ENCODE measurements around the gene ZC3H4.
A peak's percentile ranks its signal among the peaks of the same experiment; 100 is the strongest.
"Not testable (repeated sequence)": the region's sequence is repeated elsewhere in the genome, so short reads cannot be mapped to it uniquely, and the experiment has no call there.

The ZC3H4 gene

DNA sequence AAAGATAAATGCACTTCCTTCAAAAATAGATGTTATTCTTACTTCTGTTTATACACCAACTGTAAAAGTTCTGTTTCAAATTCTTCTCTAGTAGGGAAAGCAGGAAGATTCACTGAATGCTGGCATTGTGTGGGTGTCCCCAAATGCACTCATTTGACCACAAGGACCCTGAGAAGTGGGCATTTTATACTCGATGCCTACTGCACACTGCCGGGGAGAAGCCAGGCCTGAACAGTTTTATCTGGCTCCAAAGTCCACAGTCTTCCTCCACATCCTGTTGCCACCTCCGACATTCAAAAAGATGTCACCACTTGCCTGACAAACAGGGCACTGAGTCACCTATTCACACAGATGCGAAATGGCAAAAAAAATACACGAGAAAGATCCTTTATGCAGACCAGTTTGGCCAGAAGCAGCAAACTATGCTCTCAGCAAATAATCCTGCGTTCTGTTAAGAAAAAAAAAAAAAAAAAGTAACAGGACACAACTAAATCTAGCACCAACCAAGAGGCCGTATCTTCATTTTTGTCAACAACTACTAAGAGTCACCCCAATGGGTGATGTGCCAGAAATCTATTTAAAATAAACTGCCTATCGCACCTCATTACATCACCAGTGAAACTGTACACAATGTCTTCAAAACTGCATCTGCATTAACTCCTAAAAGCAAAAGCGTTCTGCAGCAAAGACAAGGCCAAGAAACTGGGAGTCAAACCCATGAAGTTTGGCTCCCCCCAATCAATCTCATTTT lies 6.2 kb downstream of the ZC3H4 start:
- peak; percentile 62 for DNase-seq

DNA sequence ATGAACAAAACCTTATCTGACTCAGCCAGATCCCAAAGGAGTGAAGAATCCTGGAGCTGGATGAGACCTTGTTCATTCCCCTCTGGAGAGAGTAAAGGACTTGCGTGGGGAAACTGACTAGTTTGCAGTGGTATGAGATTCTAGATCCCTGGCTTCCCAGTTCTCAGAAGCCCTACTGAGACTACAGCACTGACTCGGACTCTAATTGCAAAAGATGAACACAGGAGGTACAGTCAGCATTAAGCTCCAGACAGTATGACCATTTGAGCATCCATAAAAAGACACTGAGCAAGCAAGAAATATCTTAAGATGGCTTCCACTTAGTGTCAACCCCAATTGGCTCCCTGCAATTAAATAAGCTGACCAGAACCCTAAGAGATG lies 6.8 kb downstream of the ZC3H4 start:
- no peak for DNase-seq

DNA sequence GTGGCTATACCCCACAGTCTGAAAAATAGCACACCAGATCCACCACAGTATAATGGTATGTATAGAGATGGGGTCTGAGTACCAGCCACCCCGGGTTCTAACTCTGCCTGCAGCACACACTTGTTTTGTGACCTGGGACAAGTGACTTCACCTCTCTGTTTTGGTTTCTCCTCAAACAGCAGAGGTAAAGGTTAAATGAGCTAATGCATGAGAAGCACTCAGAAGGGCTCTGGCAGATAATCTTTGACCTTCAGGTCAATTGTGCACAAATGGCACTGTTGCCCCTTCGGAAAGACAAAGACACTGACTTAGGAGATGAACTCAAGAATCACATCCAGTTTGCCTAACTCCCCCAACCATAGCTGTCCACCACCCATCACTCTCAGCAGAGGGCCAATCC lies 7.7 kb downstream of the ZC3H4 start:
- no peak for DNase-seq

DNA sequence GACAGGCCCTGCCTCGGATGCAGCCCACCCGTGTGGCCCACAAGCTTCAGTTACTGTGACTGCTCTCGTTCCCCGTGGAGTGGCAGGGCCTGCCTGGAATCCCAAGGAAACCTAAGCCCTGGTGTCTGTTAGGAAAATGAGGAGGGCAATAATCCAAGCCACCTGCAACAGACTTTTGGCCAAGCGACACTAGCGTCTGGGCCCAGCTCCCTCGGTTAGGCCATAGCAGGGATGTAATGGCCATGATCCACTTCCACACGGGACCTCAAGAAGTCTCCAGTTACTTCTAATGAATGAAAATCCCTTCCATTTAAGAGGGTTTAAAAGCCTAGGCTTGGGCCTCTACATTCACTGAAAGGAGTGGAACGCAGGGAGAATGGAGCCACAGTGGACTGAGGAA lies 8.9 kb downstream of the ZC3H4 start:
- DNase-seq = no peak

DNA sequence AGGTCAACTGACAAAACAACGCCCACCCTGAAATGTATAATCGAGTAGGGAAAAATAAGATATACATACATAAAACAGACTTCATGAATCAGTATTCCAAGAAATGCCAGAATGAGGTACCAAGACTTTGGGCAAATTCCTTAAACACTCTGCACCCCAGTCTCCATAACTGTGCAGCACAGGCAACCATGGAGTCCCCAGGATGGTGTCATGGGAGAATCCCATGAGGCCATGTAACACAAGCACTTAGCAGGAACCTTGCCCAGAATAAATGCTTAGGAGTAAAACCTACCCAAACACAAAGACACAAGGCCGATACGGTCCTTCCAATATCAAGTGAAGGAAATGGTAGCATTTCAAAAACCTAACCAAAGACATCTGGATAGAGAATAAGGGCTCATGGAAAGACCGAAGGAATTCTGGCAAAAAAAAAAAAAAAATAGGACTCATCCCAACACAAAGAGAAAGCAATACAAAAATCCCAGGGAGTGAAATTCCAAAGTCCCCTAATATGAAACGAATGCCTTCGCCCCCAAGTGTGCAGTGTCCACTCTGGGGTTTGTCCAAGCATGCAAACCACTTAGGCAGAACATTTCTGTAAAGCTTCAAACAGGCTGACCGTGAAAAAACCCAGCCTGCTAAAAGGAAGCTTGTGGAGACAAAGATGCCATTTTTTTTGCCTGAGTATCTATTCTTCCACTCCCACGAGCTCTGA lies 11.1 kb downstream of the ZC3H4 start:
- no peak for DNase-seq

DNA sequence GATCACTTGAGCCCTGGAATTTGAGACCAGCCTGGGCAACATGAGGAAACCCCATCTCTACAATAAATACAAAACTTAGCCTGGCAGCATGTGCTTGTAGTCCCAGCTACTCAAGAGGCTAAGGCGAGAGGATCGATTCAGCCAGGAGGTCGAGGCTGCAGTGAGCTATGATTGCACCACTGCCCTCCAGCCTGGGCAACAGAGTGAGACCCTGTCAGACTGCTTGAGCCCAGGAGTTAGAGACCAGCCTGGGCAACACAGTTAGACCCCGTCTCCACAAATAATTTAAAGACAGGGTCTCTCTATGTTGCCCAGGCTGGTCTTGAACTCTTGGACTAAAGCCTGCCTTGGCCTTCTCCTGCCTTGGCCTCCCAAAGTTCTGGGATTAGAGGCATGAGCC lies 12.5 kb downstream of the ZC3H4 start:
- not testable (repeated sequence) for DNase-seq

DNA sequence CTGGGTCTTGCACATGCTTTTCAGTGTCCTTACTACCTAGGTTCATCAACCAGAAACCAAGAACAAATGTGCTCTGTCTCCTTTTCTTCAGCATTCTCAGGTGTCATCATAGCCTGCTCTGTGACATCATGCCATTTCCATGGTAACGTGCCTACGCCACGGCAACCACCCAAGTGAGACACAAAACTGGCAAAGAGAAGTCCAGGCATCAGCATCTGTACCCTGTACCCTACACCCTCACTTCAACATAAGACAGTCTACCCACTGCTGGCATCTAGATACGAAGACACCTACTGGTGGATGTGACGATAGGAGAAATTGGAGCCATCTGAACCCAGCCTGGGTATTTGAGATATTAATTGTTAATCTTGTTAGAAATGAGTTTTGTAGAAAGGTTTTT lies 13.3 kb downstream of the ZC3H4 start:
- DNase-seq = peak; percentile 20

DNA sequence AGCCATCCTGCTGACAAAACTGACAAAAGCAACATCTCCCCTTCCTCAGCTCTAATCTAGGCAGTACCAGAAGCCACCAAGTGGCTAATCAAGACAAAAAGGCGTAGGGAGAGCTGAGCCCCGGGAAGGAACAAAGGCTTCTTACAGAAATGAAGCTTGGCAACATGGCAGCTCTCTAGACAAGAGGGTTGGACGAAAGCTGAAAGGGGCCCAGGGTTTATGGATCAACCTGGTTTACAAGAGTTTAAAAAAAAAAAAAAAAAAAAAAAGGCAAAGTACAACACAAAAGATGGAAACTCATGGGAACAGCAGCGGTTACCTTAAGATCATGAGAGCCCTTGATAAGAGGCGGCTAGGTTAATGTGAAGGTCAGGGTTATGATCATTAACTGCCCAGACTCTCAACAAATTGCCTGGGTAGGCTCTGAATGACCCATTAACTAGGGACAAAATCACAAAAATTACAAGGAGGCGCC lies 14.0 kb downstream of the ZC3H4 start:
- DNase-seq = no peak

DNA sequence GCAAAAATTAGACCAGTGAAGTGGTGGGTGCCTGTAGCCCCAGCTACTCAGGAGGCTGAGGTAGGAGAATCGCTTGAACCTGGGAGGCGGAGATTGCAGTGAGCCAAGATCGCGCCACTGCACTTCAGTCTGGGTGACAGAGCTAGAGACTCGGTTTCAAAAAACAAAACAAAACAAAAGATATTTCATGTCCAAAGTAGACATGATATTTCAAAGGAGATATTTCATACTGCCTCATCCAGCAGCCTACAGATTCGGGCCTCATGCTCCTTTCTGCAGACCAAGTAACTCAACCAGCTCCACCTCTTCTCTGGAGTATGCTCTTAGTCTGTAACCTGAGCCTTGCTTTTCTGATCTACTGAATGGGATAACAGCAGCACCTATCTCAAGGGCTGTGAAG lies 15.0 kb downstream of the ZC3H4 start:
- no peak for DNase-seq

DNA sequence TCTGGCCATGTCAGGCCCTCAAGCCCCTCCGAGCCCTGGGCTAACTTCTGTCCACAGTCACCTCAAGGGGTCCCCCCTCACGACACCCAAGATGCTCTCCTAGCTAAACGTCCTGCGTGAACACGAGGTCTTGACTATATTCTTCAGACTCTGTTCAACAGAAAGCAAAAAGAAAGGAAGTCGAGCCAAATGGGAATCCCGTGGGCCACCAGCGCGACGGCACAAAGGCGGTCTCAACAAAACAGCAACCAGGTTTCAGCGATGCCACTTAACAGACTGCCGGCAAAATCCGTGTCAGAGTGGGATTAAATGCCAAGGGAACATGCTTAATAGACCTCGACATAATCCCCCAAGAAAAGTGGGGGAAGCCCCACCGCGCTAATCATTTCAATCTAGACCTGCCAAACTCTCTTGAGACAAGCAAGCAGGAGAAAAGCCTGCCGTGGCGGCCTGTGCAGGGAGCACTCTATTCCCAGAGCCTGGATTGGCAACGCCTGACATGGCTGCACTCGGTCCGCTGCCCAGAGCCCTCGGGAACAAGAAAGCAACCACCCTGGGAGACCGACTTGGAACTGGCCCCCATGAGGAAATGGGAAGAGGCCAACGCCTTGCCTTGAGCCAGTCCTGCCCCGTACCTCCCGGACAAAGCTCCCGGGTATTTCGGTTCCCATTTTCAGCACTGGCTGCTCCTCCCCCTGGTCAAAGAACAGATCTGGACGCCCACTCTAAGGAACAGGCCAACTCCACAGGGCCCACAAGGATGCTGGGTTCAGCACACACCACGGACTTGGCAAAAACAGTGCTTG lies 16.0 kb downstream of the ZC3H4 start:
- no peak for DNase-seq

DNA sequence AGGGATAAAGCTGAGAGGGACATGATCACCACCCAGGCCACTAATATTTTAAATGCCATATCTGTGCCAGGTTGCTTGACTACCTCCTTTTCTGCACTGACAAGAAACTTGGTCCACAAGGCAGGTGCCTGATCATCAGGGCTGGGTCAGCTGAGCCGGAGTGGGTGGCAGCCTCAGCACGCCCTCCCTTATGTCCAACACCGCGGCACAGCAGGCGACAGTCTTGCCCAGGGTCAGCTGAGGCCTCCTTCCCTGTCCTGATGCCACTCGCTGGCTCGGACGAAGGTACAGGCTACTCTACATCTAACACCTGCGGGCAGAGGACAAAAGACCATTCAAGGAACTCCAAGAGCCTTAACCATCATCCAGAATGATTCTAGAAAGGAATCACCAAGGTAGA lies 16.9 kb downstream of the ZC3H4 start:
- DNase-seq = no peak

DNA sequence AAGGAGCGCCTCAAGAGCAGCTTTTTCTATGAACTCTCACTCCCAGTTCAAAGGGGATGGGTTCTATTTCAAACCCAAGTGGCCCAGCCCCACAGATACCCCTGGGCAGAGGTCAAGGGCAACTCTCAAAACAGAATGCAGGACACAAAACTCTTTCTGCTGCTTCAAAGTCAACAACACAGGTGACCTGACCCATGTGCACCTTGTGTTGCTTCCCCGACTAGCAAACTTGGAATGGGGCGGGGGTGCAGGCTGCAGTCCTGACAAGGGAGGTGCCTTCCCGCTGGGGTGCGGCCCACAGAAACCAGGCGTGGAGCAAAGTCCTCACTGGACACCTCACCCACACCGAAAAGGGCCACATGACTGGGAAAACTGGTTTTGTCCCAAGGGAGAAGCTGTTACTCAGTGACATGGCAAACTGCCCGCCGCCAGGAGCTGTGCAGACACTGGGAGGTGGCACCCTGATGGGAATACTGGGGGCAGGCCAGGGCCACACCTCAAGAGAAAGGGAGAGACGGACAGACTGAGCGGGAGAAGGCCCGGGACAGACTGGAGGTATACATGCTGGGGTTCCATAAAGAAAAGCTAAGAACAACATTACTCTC lies 17.4 kb downstream of the ZC3H4 start:
- DNase-seq = no peak

DNA sequence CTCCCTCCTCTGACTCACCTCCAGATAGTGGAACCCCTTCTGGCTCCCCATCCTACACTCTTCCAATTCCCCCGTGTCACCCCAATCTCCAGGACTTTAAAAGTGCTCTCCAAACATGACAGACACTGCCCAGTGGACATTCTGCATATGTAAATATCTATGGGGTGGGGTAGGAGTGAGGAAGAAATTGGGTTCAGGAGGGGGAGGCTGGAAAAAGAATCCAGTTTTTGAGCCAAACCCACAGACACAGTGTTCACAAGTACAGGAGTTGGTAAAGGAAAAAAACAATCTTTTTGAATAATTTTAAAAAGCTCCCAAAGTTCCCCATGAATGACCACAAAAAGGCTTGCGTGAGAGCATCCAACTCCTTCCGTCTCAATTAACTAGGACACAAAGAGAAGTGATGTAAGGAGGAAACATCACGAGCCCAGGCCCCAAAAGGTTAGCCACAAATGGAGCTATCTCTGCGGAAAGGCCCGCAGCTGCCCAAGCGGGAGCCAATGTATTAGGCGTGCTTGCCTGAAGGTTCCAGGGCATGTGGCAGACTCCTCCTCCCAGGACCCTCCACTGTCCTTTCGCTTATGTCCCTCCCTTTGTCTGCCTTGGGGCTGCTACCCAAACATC lies 18.0 kb downstream of the ZC3H4 start:
- DNase-seq = peak; percentile 19

DNA sequence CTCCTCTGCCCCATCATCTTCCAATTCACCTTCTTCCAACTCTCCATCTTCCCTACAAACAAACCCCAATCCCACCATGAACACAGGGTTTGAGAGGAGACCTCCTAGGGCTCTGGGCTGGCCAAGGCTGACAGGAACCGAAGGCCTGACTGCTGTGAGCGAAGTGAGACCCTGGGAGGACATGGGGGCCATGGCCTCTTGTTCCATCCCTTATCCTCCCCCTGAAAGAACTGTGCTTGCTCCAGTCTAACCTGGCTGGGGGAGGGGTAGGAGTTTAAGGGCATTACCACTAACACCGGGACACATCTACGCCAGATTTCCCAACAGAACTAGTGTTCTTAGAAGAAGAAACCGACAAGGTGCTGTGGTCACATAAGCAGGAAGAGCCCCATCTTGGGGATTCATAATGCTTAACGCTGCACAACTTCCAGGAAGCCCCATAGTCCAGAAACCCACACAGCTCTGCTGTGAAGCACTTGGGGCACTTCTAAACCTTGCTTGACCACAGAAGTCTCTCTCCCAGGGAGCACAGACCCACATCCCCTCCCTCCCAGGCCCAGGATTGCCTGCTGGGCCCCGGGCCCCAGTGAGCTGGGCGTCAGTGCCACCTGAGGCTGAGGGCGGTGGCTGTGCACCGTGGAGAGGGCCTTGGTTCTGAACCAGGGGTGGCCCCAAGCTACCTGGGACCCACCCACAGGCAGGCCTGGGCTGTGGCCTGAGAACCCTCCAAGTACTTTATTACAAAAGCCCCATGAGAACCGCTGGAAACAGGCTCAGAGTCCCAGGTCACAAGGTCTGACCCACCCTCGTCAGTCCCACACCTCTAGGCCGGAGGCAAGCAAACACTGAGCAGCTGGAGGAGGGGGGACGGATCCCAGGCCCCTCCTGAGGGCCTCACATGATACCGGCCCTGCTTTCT lies 18.8 kb downstream of the ZC3H4 start:
- peak; percentile 40 for DNase-seq

DNA sequence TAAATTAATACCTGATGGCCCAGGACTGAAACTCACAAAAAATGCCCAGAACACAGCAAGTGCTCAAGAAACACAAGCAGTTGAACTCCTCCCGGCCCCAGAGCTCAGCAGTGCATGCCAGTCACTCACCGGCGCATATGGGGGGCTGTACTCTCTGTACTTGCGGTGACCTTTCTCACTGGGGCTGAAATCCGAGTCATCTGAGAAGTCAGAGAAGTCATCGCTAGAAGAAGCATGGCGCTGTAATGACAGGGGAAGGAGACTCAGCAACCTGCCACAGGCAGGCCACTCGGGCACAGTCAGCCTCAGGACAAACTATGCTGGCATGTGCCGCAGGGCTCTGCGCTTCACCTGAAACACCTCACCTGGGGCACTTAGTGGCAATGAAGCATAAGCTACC lies 19.7 kb downstream of the ZC3H4 start:
- no peak for DNase-seq

DNA sequence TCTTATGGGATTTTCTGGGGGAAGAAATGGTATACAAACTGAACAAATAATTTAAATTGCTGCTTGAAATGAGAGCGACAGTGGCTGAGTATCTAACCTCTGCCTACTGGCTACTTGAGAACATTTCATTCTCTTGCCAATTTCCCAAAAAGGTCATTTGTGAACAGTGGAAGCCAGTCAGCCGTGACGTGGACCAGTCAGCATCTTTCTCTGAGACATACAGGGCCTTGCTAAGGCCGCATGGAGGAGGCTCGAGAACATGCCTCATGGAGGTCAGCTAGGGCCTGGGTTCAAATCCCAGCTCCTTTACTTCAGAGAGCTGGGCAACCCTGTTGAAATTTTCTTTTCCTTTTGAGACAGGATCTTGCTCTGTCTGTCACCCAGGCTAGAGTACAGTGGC lies 20.3 kb downstream of the ZC3H4 start:
- no peak for DNase-seq

DNA sequence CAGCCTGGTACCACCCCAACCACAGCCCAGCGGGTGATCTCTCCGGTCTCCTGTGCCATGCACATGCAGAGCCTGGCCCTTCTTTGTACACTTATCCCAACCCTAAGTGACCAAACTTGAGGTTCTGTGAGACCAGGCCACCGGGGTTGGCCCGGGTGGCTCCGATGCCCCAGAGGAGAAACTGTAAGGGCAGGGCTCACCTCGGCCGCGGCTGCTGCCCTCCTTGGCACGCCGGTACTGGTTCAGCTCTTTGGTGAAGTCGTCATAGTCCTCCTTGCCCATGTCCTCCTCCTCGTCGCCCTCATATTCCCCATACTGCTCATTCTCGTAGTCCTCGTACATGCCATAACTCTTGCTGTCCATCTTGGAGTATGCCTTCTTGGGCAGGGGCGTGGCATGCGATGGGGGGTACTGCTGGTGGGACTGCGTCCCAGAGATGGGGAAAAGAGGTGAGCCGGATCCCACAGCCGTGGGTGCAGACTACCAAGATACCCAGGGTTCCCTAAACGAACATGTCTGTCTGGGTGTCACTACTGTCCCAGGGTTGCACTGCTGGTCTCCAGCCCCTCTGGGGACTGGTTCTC lies 23.7 kb downstream of the ZC3H4 start:
- no peak for DNase-seq

DNA sequence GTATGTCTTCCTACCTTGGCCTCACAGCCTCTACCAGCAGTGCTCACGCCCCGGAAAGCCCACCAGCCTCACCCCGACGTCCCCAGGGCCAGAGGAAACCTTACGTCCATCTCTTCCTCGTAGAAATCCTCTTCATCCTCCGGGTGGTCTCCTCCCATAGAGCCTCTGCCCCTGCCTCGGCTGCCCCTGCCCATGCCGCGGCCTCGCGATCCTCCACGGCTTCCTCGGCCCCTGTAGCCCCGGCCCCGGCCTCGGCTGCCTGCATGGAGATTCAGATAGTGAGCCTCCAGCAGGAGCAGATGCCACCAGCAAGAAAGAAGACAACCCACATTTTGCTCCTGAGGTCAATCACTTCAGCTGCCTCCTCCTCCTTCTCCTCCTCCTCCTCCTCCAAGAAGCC lies 27.3 kb downstream of the ZC3H4 start:
- DNase-seq = no peak

DNA sequence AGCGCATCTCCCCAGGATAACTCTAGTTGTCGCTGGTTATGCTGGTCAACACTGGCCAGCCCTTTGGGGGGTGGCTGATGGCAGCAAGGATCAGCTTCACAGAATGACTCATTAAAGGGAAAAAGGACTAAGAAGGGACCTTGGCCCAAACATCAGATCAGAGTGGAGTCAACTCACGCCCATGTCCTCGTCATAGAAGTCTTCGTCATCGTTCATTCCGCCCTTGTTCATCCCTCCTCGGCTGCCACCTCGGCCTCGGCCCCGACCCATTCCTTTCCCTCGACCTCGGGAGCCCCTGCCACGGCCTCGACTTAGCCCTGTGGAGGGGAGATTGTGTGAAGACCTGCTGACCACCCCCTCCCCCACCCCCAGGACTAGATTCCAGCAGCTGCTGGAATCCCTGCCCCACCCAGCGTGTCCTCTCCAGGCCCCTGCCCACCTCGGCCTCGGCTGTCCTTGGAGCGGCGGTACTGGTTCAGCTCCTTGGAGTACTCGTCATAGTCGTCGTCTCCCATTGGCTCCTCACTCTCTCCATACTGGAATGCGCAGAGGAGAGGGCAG lies 28.6 kb downstream of the ZC3H4 start:
- no peak for DNase-seq

DNA sequence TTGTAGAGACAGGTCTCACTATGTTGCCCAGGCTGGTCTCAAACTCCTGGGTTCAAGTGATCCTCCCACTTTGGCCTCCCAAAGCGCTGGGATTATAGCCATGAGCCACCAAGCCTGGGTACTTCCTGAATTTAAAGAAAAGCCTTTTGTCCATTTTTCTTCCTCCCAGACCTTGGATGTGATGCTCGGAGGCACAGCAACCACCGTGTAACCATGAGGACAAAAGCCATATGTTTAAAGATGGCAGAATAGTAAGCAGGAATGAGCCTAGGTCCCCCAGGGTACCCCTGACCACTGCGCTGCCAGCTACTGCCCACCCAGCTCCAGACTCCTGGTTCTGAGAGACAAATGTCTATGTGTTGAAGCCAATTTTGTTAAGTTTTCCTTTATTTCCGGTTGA lies 31.1 kb downstream of the ZC3H4 start:
- no peak for DNase-seq

DNA sequence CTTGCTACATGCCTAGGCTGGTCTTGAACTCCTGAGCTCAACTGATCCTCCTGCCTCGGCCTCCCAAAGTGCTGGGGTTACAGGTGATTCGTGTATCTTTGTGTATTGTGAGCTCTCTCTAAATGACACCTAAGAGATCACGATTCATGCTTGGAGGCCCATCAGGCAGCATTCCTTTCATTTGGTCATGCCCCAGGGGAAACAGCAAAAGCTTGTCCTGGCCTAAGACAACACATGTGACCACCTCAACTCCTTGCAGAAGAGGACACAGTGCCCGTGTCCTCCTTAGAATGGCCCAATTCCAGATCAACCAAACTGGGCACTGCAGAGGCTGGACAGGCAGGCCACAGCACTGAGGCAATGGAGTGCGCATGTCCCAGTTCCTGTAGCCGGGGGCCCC lies 32.5 kb downstream of the ZC3H4 start:
- no peak for DNase-seq
